SK-N-MC (cell line): ENCODE results near the gene PLXNB3.
"Not testable (repeated sequence)": the region's sequence is repeated elsewhere in the genome, so short reads cannot be mapped to it uniquely, and the experiment has no call there.

Source experiments
- DNase-seq: peaks from one replicate; pipeline ENCODE4 v3.0.0-alpha.2; 2011; ENCODE audit warnings: low read depth, low spot score
- H3K27ac ChIP-seq: fragments of 200-600 bp; sonication (generic); 2 replicates; pipeline ENCODE4 v1.5.1; 2016; ENCODE audit warnings: mixed run types
- H3K36me3 ChIP-seq: fragments of 200-600 bp; sonication (generic); 2 replicates; pipeline ENCODE4 v1.6.1; 2017; ENCODE audit warnings: antibody characterized with exemption, low read length, mixed read lengths; ENCODE audit not compliant: insufficient read depth
- H3K4me3 ChIP-seq: fragments of 200-600 bp; sonication (generic); 2 replicates; pipeline ENCODE4 v1.5.1; 2016
- H3K9ac ChIP-seq: fragments of 200-600 bp; sonication (generic); 2 replicates; pipeline ENCODE4 v1.8.0; 2017; ENCODE audit warnings: mixed run types, mixed read lengths; ENCODE audit not compliant: insufficient read length
- H3K9me3 ChIP-seq: fragments of 200-600 bp; sonication (generic); 2 replicates; pipeline ENCODE4 v1.6.1; 2017; ENCODE audit warnings: low read depth, mild to moderate bottlenecking, antibody characterized with exemption, low read length, moderate library complexity, mixed read lengths
- EZH2 ChIP-seq: fragments of 200-600 bp; sonication (generic); IDR thresholded peaks from one replicate; pipeline ENCODE4 v1.6.1; 2017; ENCODE audit warnings: antibody characterized with exemption
- FOXP2 ChIP-seq: optimal IDR thresholded peaks from 2 replicates; pipeline ENCODE3; 2011; ENCODE audit warnings: mild to moderate bottlenecking, moderate library complexity; ENCODE audit not compliant: insufficient read depth; ENCODE audit errors: extremely low read length, control extremely low read depth
- POLR2AphosphoS5 ChIP-seq: IDR thresholded peaks from 2 replicates; pipeline ENCODE4 v1.6.1; 2012; ENCODE audit warnings: mild to moderate bottlenecking, low read depth, low read length, borderline replicate concordance

Gene PLXNB3

GRCh38 chrX:153728951-153729631 lies 35.0 kb upstream of the PLXNB3 start:
- DNase-seq: no peak
- Histone ChIP-seq H3K36me3 (no peaks in the 10 kb centered on the region), H3K27ac (no peak overlapping the region), H3K9ac (no peak overlapping the region), H3K9me3 (no peaks in the 10 kb centered on the region), H3K4me3 (no peak overlapping the region)
- TF ChIP-seq EZH2 (no peak), FOXP2 (no peak), POLR2AphosphoS5 (no peak)

- H3K9ac ChIP-seq, H3K27ac ChIP-seq, H3K9me3 ChIP-seq, DNase-seq, H3K4me3 ChIP-seq, H3K36me3 ChIP-seq: not testable (repeated sequence)
Measured at GRCh38 chrX:153730115-153730514, 33.9 kb upstream of the PLXNB3 start.

GRCh38 chrX:153731117-153731844 lies 32.8 kb upstream of the PLXNB3 start:
- no peak for TF ChIP-seq FOXP2
- H3K4me3 ChIP-seq: no peak overlapping the region
- H3K27ac ChIP-seq: no peak overlapping the region
- H3K36me3 ChIP-seq: no peaks in the 10 kb centered on the region
- H3K9me3 ChIP-seq: no peaks in the 10 kb centered on the region
- no peak overlapping the region for H3K9ac ChIP-seq
- DNase-seq: no peak

- no peaks in the 10 kb centered on the region for H3K36me3 ChIP-seq
- TF ChIP-seq POLR2AphosphoS5: no peak
- no peak for TF ChIP-seq FOXP2
- no peak for TF ChIP-seq EZH2
- no peaks in the 10 kb centered on the region for H3K9me3 ChIP-seq
- no peak overlapping the region for H3K4me3 ChIP-seq
- no peak for DNase-seq
- no peak overlapping the region for H3K27ac ChIP-seq
- no peak overlapping the region for H3K9ac ChIP-seq
Measured at GRCh38 chrX:153731845-153732215, 32.2 kb upstream of the PLXNB3 start.

GRCh38 chrX:153732401-153732800 lies 31.6 kb upstream of the PLXNB3 start:
- Histone ChIP-seq H3K9ac (no peak overlapping the region), H3K9me3 (no peaks in the 10 kb centered on the region), H3K27ac (no peak overlapping the region), H3K4me3 (no peak overlapping the region), H3K36me3 (no peaks in the 10 kb centered on the region)
- DNase-seq: no peak
- TF ChIP-seq EZH2 (no peak), FOXP2 (no peak), POLR2AphosphoS5 (no peak)

- H3K9ac ChIP-seq: no peak overlapping the region
- no peaks in the 10 kb centered on the region for H3K9me3 ChIP-seq
- DNase-seq: no peak
- H3K27ac ChIP-seq: no peak overlapping the region
- no peak for TF ChIP-seq FOXP2
- H3K4me3 ChIP-seq: no peak overlapping the region
- H3K36me3 ChIP-seq: no peaks in the 10 kb centered on the region
Measured at GRCh38 chrX:153733651-153734240, 30.3 kb upstream of the PLXNB3 start.

GRCh38 chrX:153734871-153735270 lies 29.2 kb upstream of the PLXNB3 start:
- Histone ChIP-seq H3K4me3 (no peak overlapping the region), H3K36me3 (no peaks in the 10 kb centered on the region), H3K27ac (no peak overlapping the region), H3K9me3 (no peaks in the 10 kb centered on the region), H3K9ac (no peak overlapping the region)
- no peak for DNase-seq
- TF ChIP-seq EZH2: no peak
- TF ChIP-seq FOXP2: no peak
- no peak for TF ChIP-seq POLR2AphosphoS5

- H3K4me3 ChIP-seq: no peak overlapping the region
- no peak overlapping the region for H3K27ac ChIP-seq
- no peak for DNase-seq
- no peaks in the 10 kb centered on the region for H3K9me3 ChIP-seq
- H3K36me3 ChIP-seq: no peaks in the 10 kb centered on the region
- no peak for TF ChIP-seq EZH2
- no peak overlapping the region for H3K9ac ChIP-seq
Measured at GRCh38 chrX:153735274-153735673, 28.8 kb upstream of the PLXNB3 start.
